T-helper 1 cell (primary cell): Measurements from ENCODE around the gene DRAXIN.

Experiments
- DNase-seq, 5 donors: peaks; one replicate each; pipeline ENCODE4 v3.0.0-alpha.2; 2012 to 2020

Gene DRAXIN

DNA sequence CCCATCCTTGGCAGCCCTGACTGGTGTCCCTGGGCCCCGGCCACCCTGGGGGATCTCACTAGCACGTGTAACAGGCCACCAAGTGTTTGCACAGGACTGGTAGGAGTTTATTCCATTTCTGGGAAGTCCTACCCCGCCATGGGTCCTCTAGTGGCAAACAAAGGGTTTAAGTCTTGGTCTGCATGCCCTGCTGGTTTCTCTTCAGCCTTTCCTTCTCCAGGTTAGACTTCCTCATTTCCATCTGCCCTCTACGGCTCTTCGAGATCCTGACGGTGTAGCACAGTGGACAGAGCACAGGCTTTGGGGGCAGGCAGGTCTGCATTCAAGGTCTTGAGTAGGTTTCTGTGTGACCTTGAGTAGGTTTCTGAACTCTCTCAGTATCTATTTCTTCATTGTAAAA lies 47.3 kb downstream of the DRAXIN start:
- no peak for DNase-seq

DNA sequence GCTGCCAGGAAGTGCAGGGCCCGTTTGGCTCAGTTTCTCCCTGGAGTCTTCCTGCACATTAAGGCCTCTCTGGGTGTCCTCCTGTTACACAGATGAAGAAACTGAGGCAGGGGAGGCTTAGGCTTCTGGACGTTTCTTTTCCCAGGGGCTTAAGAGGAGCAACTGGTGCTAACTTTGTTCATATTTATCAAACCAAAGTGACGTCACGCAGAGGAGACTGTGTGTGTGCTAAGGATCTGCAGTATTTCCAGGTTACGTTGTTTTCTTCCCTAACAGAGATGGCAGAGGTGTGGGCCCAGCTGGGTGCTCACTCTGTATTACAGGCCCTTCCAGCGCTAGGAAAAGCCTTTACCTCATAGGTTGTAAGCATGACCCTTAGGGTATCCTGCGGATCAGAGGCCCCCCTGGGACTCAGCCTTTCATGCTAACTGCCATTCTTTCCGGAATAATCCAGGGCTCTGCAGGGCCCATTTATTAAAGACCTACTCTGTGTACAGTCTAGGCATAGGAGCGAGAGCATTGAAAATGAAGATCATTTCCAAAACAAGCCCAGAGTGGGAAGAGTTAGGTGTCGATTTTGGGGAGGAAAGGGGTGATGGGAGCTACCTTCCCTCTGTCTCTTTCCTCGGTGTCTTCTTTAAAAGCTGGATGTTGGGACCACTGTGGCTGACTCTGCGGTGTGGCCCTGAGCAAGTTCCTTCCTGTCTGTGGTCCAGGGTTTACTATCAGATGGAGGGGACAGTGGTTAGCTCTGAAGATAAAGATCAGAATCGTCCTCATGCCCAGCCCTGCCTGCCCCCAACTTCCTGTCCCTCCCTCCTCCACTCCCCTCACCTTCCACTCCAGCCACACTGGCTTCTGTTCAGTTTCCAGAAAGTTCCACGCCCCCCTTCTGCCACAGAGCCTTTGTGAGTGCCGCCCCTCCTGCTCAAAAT lies 49.0 kb downstream of the DRAXIN start:
- peak in 1 of 5 donors; percentile 82 for DNase-seq

DNA sequence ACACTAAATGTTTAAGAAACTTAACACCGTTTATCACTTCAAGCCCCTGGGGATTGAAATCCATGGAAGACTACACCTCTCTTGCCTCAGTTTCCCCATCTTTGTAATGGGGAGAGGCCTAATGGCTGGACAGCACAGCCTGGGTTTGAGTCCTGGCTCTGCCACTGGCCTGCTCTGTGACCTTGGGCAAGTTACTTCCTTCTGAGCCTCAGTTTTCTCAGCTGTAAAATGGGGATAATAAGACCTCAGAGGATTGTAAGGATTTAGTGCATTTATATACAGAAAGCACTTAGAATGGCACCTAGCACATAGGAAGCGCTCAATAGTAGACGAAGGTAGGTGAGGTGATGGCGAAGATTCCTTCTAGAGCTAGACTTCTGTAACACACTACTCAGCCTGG lies 50.0 kb downstream of the DRAXIN start:
- no peak for DNase-seq

DNA sequence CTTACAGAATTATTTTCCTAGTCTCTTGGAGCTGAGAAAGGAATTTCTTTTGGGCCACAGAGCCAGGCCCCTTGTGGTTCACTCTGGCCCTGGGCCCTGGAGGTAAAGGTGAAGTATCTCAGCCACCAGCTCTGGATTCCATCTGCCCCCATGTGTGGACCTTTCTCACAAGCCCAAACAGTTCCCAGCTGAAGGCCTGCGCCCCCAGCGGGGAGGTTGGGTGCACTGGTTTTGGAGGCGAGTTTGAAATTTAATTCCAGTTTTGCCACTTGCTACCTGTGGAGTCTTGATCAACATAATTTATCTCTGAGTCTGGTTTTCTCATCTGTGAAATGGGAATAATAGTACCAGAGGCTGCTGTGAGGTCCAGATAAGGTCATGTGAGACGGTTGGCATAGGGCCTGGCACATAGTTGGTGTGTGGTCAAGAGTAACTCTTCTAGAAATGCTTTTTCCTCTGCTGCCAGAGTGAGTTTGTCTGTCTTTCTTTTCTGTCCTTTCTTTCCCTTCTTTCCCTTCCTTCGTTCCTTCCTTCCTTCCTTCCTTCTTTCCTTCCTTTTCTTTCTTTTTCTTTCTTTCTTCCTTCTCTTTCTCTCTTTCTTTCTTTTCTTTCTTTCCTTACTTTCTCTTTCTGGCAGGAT lies 50.5 kb downstream of the DRAXIN start:
- no peak for DNase-seq

DNA sequence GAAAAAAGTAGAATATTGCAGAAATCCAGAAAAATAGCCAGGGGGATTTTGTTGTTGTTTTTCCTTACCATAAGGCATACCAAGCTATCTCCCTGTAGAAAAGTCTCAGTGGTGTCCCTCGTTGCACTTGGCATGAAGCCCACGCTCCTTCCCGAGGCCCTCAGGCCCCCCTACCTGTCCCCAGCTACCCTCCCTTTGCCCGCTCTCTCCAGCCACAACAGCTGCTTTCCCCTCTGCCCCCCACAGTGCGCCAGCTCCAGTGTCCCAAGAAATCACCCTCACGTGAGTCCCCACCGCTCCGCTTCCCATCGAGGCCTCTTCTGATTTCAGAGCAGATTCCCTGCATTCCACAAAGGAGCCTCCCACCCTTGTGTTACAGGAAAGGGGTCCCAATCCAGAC lies 52.8 kb downstream of the DRAXIN start:
- DNase-seq: no peak

DNA sequence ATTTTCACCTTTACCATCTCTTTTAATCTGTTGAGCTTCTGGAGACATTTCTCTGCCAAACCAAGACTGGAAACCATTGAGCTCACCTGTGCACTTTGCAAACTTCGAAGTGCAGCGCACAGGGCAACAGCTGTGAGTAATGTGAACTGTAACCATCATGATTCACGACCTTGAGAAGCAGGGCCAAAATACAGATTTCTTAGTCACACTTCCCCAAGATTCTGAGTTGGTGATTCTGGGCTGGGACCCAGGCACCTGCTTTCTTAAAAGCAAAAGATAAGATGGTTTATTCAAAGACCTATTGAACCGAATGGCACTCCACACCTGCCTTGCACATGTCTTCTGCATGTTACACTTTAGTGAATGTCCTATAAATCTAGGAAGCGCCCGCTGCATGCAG lies 54.6 kb downstream of the DRAXIN start:
- DNase-seq: no peak

DNA sequence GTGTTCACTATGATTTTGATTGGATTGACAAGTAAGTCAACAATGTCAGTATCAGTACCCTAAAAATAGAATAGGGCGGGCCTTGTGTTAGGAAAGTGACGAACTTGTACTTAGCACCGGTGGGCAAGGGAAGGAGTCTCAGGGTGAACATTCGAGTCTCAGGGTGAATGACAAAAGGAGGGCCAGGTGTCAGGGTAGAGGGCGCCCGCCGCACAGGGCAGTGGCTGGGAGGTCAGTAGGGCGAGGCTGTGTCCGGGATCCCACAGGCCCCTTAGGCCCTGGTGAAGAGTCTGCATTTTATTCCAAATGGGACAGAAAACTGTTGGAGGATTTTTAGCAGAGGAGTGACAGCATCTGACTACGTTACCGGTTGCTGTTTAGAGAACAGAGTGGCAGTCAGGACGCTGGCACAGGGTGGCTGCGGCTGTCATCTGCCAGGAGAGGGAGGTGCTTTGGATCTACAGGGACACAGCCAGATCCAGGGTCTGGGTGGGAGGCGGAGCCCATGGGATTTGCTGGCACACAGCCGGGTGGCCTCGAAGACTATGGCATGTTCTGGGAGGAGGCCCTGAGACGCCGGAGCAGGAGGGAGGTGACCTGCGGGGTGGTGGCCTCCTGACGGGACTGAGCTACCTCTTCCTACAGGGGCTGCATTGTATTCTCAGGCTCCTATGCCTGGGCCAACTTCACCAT lies 55.4 kb downstream of the DRAXIN start:
- no peak for DNase-seq

DNA sequence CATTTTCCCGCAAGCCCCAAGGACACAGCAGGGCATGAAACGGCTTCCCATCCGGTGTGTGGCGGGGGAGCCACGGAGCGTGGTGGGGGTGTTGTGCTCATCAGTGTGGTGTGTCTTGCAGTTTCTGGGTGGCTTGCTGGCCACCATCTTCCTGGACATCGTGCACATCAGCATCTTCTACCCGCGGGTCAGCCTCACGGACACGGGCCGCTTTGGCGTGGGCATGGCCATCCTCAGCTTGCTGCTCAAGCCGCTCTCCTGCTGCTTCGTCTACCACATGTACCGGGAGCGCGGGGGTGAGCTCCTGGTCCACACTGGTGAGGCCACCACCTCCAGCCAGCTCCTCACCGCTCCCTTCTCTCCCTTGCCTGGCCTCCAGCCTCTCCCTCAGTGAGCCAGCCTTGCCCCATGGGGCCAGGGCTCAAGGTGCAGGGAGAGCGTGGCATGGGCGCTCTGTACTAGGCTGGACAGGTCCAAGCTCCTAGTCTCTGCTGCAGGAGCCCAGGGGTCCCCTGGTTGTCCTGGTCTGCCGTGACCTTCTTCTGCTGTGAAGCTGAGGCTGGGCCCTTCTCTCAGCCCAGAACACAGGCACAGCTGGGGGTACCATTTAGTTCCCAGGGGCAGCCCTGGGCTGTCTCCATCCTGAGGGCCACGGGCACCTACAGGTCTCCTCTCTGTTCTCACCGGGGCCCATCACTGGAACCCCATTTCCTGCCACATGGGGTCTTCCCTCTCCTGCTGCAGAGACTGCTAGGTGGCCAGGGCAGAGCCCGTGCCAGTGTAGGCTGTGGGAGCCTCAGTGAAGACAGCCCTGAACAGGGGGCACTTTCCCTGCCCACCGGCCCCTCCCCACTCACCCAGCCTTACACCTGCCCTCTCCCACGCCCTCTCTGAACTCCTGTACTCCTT lies 57.0 kb downstream of the DRAXIN start:
- peak in 1 of 5 donors; percentile 25 for DNase-seq

DNA sequence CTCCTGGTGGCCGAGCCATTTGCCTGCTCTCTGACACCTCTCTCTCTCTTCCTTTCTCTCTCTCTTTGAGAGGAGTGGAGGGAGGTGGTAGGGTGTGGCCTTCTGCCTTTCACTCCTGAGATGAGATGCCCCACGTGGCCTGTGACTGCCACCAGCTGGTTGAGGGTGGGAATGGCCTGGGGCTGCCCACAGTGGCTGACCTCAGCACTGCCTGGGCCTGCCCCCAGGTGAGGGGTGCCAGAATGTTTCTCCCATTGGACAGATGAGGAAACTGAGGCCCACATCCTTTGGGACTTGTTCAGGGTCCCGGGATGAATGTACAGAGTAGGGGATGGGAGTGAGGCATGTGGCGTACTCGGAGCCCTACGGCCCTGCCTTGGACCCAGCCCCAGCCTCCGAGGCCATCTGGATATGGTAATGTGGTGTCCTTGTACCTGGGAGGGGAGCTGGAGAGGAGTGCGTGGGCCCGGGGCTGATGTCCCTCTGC lies 57.7 kb downstream of the DRAXIN start:
- DNase-seq: peak in 4 of 5 donors; percentile 28 to 78 (median 38)

DNA sequence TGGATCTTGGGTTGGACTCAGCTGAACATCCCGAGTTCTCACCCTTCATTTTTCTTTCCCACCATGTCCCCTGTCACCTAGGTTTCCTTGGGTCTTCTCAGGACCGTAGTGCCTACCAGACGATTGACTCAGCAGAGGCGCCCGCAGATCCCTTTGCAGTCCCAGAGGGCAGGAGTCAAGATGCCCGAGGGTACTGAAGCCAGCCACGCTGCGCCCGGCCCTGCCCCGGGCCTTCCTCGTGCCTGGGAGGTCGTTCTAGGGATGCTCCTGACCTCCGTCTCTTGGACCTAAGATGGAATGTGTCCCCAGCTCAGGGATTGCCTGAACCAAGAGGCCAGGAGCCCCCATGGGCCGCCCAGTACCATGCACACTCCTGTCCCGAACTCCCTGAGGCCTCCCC lies 58.5 kb downstream of the DRAXIN start:
- no peak for DNase-seq

DNA sequence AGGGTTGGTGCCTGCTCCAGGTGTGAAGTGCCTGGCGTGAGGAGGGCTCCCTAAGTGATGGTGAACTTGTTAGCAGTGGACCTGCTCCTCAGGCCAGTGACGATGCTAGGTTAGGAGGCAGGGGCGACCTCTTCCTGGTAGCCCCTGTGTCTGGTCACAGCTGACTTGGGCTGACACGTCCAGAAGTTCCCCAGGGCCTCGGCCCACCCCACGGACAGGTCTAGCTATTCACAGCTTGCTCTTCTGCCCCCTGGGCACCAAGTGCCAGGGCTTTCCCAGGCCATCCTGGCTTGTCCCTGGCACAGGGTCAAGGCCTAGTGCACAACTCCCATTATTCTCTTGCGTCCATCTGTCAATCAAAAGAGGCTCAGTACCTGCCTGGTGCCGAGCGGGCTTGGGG lies 59.6 kb downstream of the DRAXIN start:
- no peak for DNase-seq

DNA sequence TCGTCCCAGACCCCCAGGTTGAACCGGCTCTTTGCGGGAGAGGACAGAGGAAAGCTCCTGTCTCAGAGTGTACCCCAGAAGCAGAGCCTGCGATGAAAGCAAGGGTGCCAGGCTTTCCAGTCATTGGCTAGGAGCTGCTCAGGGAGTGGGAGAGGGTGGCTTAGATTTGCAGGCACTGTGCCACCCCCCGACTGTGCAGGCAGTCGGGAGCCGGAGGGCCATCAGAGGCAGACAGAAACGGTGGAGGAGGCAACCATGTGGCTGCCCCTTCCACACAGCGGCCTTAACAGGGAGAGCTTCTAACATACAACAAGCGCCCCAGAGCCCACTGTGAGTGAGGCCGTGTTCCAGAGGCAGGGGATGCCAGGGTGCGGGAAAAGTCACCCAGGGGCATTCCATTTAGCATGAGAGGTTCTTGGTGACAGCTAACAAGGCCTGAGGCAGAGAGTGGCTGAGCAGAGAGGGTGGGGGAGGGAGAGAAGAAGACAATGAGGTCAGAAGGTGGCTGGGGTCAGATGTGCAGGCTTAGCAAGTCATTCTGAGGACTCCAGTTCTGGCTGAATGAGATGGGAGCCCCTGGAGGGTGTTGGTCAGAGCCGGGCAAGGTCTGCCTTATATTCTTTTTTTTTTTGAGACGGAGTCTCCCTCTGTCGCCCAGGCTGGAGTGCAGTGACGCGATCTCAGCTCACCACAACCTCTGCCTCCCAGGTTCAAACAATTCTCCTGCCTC lies 61.0 kb downstream of the DRAXIN start:
- DNase-seq: no peak

DNA sequence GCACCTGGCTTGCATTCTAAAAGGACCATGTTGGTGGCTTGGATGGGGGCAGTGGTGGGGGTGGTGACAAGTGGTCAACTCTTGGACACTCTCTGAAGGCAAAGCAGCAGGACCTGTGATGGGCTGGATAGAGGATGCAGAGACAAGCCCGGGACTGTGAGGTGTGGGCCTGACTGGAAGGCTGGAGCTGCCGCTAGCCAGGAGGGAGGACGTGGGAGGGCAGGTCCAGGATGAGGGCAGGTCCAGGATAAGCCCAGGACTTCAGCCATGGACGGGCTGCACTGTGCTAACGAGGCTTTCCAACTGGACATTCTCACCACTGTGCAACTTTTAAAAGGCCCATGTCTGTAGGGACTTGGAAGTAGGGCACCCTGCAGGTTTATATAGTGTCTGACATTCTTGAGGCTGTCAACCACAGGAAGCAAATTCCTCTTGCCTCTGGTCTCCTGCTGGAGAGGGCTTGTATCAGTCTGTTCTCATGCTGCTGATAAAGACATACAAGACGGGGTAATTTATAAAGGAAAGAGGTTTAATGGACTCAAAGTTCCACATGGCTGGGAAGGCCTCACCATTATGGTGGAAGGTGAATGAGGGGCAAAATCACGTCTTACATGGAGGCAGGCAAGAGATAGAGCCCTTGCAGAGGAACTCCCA lies 62.2 kb downstream of the DRAXIN start:
- no peak for DNase-seq

DNA sequence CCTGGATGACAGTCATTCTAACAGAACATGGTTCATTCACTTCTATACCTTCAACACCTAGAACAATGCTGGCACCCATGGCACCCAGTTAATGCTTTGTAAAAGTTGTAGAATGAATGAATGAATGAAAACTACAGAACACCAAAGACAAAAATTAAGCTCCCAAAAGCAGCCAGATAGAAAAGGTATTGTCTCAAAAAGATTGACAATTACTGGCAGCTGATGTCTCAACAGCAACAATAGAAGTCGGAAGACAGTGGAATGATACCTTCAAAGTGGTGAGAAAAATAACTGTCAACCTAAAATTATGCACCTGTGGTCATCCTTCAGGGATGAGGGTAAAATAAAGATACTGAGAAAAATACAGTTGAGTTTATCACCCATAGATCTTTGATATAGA lies 65.5 kb downstream of the DRAXIN start:
- no peak for DNase-seq

DNA sequence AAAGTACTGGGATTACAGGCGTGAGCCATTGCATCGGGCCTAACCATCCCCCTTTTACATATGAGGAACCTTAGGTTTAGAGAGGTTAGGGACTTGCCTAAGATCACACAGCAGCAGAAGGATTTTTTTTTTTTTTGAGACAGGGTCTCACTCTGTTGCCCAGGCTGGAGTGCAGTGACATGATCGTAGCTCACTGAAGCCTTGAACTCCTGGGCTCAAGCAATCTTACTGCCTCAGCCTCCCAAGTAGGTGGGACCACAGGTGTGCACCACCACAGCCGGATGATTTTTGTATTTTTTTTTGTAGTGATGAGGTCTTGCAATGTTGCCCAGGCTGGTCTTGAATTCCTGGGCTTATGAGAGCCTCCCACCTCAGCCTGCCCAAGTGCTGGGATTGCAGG lies 68.3 kb downstream of the DRAXIN start:
- no peak for DNase-seq

DNA sequence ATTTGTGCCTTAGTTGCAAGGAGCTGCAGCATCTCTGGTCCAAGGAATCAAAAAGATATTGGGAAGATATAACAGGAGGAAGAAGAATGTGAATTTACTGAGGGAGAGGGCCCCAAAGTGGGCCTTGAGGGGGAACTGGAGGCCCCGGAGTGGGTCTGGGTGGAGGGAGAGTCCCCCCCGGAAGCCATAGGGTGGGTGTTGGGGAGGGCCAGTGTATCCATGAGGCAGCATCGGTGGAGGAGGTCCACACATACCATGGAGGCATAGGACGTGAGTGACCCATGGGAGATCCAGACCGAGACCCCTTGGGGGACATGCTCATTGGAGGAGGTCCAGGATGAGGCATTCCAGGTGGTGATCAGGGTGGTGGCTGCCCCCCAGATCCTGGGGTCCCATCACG lies 69.8 kb downstream of the DRAXIN start:
- DNase-seq: no peak

DNA sequence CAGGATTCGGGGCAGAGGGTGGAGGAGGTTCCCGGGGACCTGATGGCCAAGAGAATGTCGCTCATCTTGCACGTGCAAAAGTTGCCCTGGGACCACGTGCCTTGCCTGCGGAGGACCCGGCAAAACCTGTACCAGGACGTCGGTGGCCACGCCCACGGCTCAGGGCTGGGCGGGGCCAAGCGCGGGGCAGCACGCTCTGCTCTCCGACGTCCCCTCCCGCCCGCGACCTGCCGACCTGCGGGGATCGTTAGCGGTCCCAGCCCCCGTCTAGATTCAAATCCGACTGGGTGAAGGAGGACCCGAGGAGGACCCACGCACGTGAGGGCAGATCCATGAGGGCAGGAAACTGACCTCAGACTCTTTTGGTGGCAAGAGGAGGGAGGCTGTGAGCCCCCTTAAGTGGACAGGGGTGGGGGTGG lies 70.5 kb downstream of the DRAXIN start, which contains the start of gene C1orf167:
TSS of gene C1orf167 (plus strand) at position 206 of the 419 bp plus-strand sequence. CDS start 2,208 bp downstream, outside the sequence.
- peak in 2 of 5 donors; percentile 14 to 18 for DNase-seq

DNA sequence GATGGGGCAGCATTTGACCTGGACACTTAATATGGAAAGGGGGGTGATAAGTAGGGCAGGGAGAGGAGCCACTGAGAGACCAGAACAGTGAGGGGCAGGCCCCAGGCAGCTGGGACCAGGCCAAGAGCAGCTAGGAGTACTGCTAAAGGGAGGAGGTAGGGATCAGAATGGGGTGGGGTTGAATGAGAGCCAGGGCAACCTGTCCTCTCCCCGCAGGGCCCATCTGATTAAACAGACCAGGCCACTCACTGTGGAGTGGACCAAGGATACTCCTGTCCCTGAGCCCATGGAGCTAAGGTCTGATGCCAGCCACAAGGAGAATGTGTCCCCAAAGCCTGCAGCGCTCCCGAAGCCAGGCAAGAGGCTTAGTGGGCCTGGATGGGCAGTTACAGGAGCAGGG lies 72.6 kb downstream of the DRAXIN start:
- no peak for DNase-seq

DNA sequence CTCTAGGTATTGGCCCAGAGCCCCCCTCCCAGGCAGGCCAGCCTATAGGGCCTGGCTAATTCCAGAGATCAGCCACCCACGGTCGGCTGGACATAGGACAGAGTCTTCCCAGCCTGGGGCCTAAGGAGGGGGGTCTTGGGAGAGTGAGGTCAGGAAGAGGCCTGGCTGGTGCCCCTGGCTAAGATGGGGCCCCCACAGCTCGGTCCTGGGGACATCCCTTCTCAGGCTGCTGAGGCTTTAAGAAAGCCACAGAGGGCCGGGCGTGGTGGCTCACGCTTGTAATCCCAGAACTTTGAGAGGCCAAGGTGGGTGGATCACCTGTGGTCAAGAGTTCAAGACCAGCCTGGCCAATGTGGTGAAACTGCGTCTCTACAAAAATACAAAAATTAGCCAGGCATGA lies 73.0 kb downstream of the DRAXIN start:
- no peak for DNase-seq

DNA sequence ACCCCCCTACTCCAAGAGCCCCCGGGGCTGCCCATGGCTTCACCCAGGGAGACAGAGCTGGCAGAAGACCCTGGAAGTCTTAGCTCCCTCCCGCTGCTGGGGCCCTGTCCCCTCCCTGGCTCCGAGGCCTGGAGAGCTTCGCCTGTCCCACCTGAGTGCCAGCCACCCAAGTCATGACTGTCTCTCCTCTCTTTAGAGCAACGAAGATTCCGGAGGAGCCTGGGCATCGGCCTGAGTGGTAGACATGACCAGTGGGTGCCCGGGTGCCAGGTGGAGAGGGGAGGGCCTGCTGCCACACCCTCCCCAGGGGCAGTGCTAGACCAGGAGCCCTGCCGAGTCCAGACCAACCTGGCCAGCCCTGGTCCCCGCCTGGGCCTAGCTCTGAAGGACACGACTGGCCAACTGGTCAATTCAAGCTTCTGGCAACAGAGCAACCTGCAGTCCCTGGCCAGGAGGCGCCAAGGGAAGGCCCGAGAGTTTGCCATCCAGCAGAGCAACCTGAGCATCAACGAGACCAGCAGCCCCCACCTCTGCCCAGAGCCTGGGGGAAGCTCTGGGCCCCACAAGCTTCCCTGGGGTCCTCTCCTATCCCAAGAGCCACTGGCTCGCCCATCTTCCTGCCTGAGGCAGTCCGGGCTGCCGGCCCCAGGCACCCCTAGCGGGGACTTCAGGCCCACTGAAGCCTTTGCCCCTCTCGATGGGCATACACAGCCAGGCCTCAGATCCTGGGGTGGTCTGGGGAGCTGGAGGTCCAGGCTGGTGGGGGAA lies 74.3 kb downstream of the DRAXIN start:
- DNase-seq: no peak
